Natural killer cell (primary cell): ENCODE measurements around the gene FBXO31. TPM values are rescaled to one million over a fixed set of nuclear protein-coding genes. Genes with fewer than 3 reads are reported as not detected.
A peak's percentile ranks its signal among the peaks of the same experiment; 100 is the strongest.

Source experiments
- ATAC-seq, 3 donors: fragments of 150-1000 bp in 2 of 3; fragments of 200-7000 bp in 1 of 3; cut with Tn5 transposase; 1 replicate in 1 of 3; 2 replicates in 2 of 3; pipeline ENCODE4 v1.10.0; 2021; ENCODE audit warnings: mild to moderate bottlenecking in 2 of 3, moderate library complexity in 2 of 3
- DNase-seq, 2 donors: peaks; one replicate each; pipeline versions ENCODE4 v3.0.0 to v3.0.0-alpha.2; 2013 to 2021; ENCODE audit warnings: mixed read lengths in 1 of 2
- H3K27ac ChIP-seq: one replicate; pipeline ENCODE4 v1.5.1; 2013; ENCODE audit warnings: mild to moderate bottlenecking, low read length
- H3K27me3 ChIP-seq: one replicate; pipeline ENCODE4 v1.6.1; 2013; ENCODE audit warnings: low read length; ENCODE audit not compliant: control insufficient read depth, insufficient read depth
- H3K36me3 ChIP-seq: one replicate; pipeline ENCODE4 v1.6.1; 2013; ENCODE audit warnings: low read length; ENCODE audit not compliant: control insufficient read depth, insufficient read depth
- H3K4me1 ChIP-seq: one replicate; pipeline ENCODE4 v1.6.1; 2013; ENCODE audit warnings: low read length; ENCODE audit not compliant: control insufficient read depth, insufficient read depth
- H3K4me3 ChIP-seq: one replicate; pipeline ENCODE4 v1.5.1; 2013; ENCODE audit warnings: low read length
- H3K9me3 ChIP-seq: one replicate; pipeline ENCODE4 v1.6.1; 2013; ENCODE audit warnings: low read length; ENCODE audit not compliant: control insufficient read depth, insufficient read depth
- H3K27ac Mint-ChIP-seq, 2 donors: one replicate each; pipeline ENCODE4 v1.8.0; 2022; ENCODE audit warnings: mild to moderate bottlenecking in 2 of 2, mixed read lengths in 2 of 2, moderate library complexity in 1 of 2
- H3K27me3 Mint-ChIP-seq, 2 donors: one replicate each; pipeline ENCODE4 v1.8.0; 2022; ENCODE audit warnings: low read depth in 2 of 2, mixed read lengths in 2 of 2
- H3K36me3 Mint-ChIP-seq: one replicate; pipeline ENCODE4 v1.8.0; 2022; ENCODE audit warnings: mixed read lengths
- H3K4me1 Mint-ChIP-seq, 2 donors: one replicate each; pipeline ENCODE4 v1.8.0; 2022; ENCODE audit warnings: mixed read lengths in 2 of 2
- H3K4me3 Mint-ChIP-seq: one replicate; pipeline ENCODE4 v1.8.0; 2022; ENCODE audit warnings: mild to moderate bottlenecking, moderate library complexity, mixed read lengths
- H3K9me3 Mint-ChIP-seq, 2 donors: one replicate each; pipeline ENCODE4 v1.8.0; 2022; ENCODE audit warnings: mixed read lengths in 2 of 2
- CTCF ChIP-seq: fragments of 200-600 bp; IDR thresholded peaks from one replicate; pipeline ENCODE4 v1.8.0; 2022; ENCODE audit warnings: antibody characterized with exemption
- WGBS: methylation state at CpG from one replicate; pipeline ENCODE4 v1.1.7; 2013; ENCODE audit warnings: missing lambda C conversion rate; ENCODE audit not compliant: insufficient coverage; 5-methylcytosine and 5-hydroxymethylcytosine counted together
- intact Hi-C: fragments of 100-400 bp; cut with micrococcal nuclease; formaldehyde crosslinking; loops from one replicate; pipeline ENCODE4 v1.14.2; 2022
- total RNA-seq, 4 donors: library from RNA; stranded (reverse); fragments of 120-200 nt in 1 of 4; gene quantifications; one replicate each; pipeline versions ENCODE4 v1.2.3 to v1.2.4, GENCODE V29; 2013 to 2022

Gene FBXO31
- total RNA-seq, 3 donors from 2014 or later (not counting 1 experiment from before 2014, with no cell fraction given), result 32.2 to 47.2 (median 37.6) TPM

DNA sequence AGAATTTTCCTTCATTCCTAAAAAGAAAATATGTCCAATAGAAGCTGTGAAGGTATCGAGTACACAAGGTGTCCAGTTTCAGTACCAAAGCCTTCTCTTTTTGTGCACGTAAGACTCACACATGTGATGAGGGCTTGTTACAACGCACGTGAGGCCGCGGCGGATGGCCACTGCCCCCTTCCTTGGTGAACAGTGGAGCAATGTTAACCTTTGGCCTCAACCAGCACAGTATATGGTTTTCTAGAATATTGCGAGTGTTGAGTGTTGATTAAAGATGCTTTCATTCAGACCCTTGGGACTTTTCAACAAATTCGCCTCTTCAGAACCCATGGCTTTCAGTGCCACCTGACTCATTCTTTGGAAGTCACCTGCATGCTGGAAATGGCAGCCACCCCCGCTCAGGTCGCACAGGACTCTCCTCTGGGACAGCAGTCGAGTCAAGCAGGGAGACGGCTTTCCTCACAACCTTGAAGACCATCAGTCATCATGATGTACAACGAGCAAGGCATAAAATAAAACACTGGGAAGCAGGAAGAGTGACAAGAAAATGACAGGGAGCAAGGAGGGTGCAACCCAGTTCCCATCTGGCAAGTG lies 23.0 kb upstream of the FBXO31 start:
- H3K27ac Mint-ChIP-seq, result peak overlapping the region in 1 of 2 donors; percentile 66
- intact Hi-C loops, result no loop called here
- H3K27me3 Mint-ChIP-seq, result no peaks in the 10 kb centered on the region
- H3K4me3 ChIP-seq, result no peak overlapping the region
- peaks cover 21% of the 10 kb centered on the region for H3K36me3 Mint-ChIP-seq
- no peak overlapping the region for H3K4me3 Mint-ChIP-seq
- H3K4me1 Mint-ChIP-seq, result no peaks in the 10 kb centered on the region
- DNase-seq (no peak), ATAC-seq (peak in 1 of 3 donors; percentile 14)
- WGBS, result 96% methylated on average over 14 of the region's 14 CpGs
- no peak overlapping the region for H3K27ac ChIP-seq
- H3K4me1 ChIP-seq, result no peaks in the 10 kb centered on the region
- H3K9me3 ChIP-seq, result no peaks in the 10 kb centered on the region
- H3K36me3 ChIP-seq, result peaks cover 54% of the 10 kb centered on the region
- no peaks in the 10 kb centered on the region for H3K9me3 Mint-ChIP-seq
- H3K27me3 ChIP-seq, result no peaks in the 10 kb centered on the region
- no peak for TF ChIP-seq CTCF

GRCh38 chr16:87404764-87405625 lies 21.4 kb upstream of the FBXO31 start:
- ATAC-seq (peak in 2 of 3 donors; percentile 23 to 35), DNase-seq (no peak)
- intact Hi-C loops, result no loop called here
- no peak for TF ChIP-seq CTCF
- peaks cover 14% of the 10 kb centered on the region for H3K36me3 Mint-ChIP-seq
- WGBS, result 97% methylated on average over 19 of the region's 19 CpGs
- Histone ChIP-seq H3K27me3 (no peaks in the 10 kb centered on the region), H3K36me3 (peaks cover 60% of the 10 kb centered on the region), H3K4me1 (no peaks in the 10 kb centered on the region), H3K27ac (no peak overlapping the region), H3K4me3 (no peak overlapping the region), H3K9me3 (no peaks in the 10 kb centered on the region)
- H3K4me3 Mint-ChIP-seq, result peak overlapping the region; percentile 47
- H3K27ac Mint-ChIP-seq, result peak overlapping the region in 1 of 2 donors; percentile 58
- H3K27me3 Mint-ChIP-seq, result no peaks in the 10 kb centered on the region
- H3K9me3 Mint-ChIP-seq, result no peaks in the 10 kb centered on the region
- H3K4me1 Mint-ChIP-seq, result no peaks in the 10 kb centered on the region

- intact Hi-C loops, result loop anchor here (2.0 to 10.0 kb wide), 2 partner anchors 71 to 99 kb away; partner anchors contain the start of gene ZCCHC14
- TF ChIP-seq CTCF, result no peak
- H3K27me3 Mint-ChIP-seq, result no peaks in the 10 kb centered on the region
- no peaks in the 10 kb centered on the region for H3K9me3 Mint-ChIP-seq
- H3K36me3 Mint-ChIP-seq, result peaks cover 8% of the 10 kb centered on the region
- no peak for DNase-seq
- no peaks in the 10 kb centered on the region for H3K9me3 ChIP-seq
- WGBS, result 94% methylated on average over 6 of the region's 7 CpGs
- peaks cover 31 to 40% of the 10 kb centered on the region in 2 donors for H3K4me1 Mint-ChIP-seq
- ATAC-seq, result no peak
- H3K27me3 ChIP-seq, result no peaks in the 10 kb centered on the region
- H3K36me3 ChIP-seq, result peaks cover 19% of the 10 kb centered on the region
- H3K4me3 ChIP-seq, result no peak overlapping the region
- H3K4me3 Mint-ChIP-seq, result peak overlapping the region; percentile 58
- H3K4me1 ChIP-seq, result peaks cover 31% of the 10 kb centered on the region
- no peak overlapping the region for H3K27ac ChIP-seq
- peak overlapping the region; percentile 62 to 88 for H3K27ac Mint-ChIP-seq
These were observed 11.7 kb upstream of the FBXO31 start for GRCh38 chr16:87395181-87395842.
